WTC11 (cell line): ENCODE results near the gene KLF13. TPM values are rescaled to one million over a fixed set of nuclear protein-coding genes. Genes with fewer than 3 reads are reported as not detected.

Experiments
- ATAC-seq: fragments of 200-7000 bp; cut with Tn5 transposase; 2 replicates; pipeline ENCODE4 v1.10.0; 2021; ENCODE audit warnings: mild to moderate bottlenecking, moderate library complexity
- CTCF ChIA-PET: fragments of 300-600 bp; sonication (Branson Sonifier 250); formaldehyde crosslinking; loops from one replicate; lab custom pipeline; 2021; ENCODE audit warnings: antibody characterized with exemption; lab: Charles Lee
- POLR2A ChIA-PET: fragments of 350-600 bp; sonication (Branson Sonifier 250); formaldehyde crosslinking; loops from one replicate; lab custom pipeline; 2021; ENCODE audit warnings: antibody characterized with exemption; lab: Charles Lee
- DNase-seq: peaks from one replicate; pipeline ENCODE4 v3.0.0; 2021; ENCODE audit warnings: low spot score
- H3K27ac Mint-ChIP-seq: 2 replicates; pipeline ENCODE4 v1.8.0; 2021; ENCODE audit warnings: mixed read lengths
- H3K27me3 Mint-ChIP-seq: 2 replicates; pipeline ENCODE4 v1.8.0; 2021; ENCODE audit warnings: low read depth, mild to moderate bottlenecking, moderate library complexity, mixed read lengths
- H3K36me3 Mint-ChIP-seq: 2 replicates; pipeline ENCODE4 v1.8.0; 2021; ENCODE audit warnings: mixed read lengths
- H3K4me1 Mint-ChIP-seq: 2 replicates; pipeline ENCODE4 v1.8.0; 2022; ENCODE audit warnings: mixed read lengths
- H3K4me3 Mint-ChIP-seq: 2 replicates; pipeline ENCODE4 v1.8.0; 2021; ENCODE audit warnings: mild to moderate bottlenecking, moderate library complexity, mixed read lengths
- H3K9me3 Mint-ChIP-seq: 2 replicates; pipeline ENCODE4 v1.8.0; 2021; ENCODE audit warnings: mixed read lengths
- AFF4 ChIP-seq: sonication (generic); formaldehyde crosslinking; IDR thresholded peaks from 2 replicates; pipeline ENCODE4 v1.8.1; 2023; ENCODE audit warnings: mild to moderate bottlenecking, missing genetic modification reagents, borderline replicate concordance
- CBFB ChIP-seq: sonication (generic); formaldehyde crosslinking; IDR thresholded peaks from 2 replicates; pipeline ENCODE4 v1.8.1; 2022; ENCODE audit warnings: mild to moderate bottlenecking, low read depth, missing genetic modification reagents
- CREB1 ChIP-seq: sonication (generic); formaldehyde crosslinking; IDR thresholded peaks from 2 replicates; pipeline ENCODE4 v1.8.0; 2023; ENCODE audit warnings: mild to moderate bottlenecking, missing genetic modification reagents
- FOXP4 ChIP-seq: sonication (generic); formaldehyde crosslinking; IDR thresholded peaks from 2 replicates; pipeline ENCODE4 v1.8.0; 2022; ENCODE audit warnings: mild to moderate bottlenecking, missing genetic modification reagents
- GABPB1 ChIP-seq: sonication (generic); formaldehyde crosslinking; IDR thresholded peaks from 2 replicates; pipeline ENCODE4 v1.8.1; 2023; ENCODE audit warnings: mild to moderate bottlenecking, missing genetic modification reagents
- KAT7 ChIP-seq: sonication (generic); formaldehyde crosslinking; IDR thresholded peaks from 2 replicates; pipeline ENCODE4 v1.8.1; 2023; ENCODE audit warnings: missing genetic modification reagents, mild to moderate bottlenecking, borderline replicate concordance
- NFE2L1 ChIP-seq: sonication (generic); formaldehyde crosslinking; IDR thresholded peaks from 2 replicates; pipeline ENCODE4 v1.8.1; 2023; ENCODE audit warnings: missing genetic modification reagents
- NR1H2 ChIP-seq: sonication (generic); formaldehyde crosslinking; IDR thresholded peaks from 2 replicates; pipeline ENCODE4 v1.9.0; 2021; ENCODE audit warnings: mild to moderate bottlenecking, moderate library complexity, missing genetic modification reagents
- TCF7 ChIP-seq: sonication (generic); formaldehyde crosslinking; IDR thresholded peaks from 2 replicates; pipeline ENCODE4 v1.8.0; 2022; ENCODE audit warnings: mild to moderate bottlenecking, low read depth, missing genetic modification reagents, moderate library complexity
- TEAD1 ChIP-seq: sonication (generic); formaldehyde crosslinking; IDR thresholded peaks from 2 replicates; pipeline ENCODE4 v1.8.0; 2022; ENCODE audit warnings: mild to moderate bottlenecking, missing genetic modification reagents
- TP53 ChIP-seq: sonication (generic); formaldehyde crosslinking; IDR thresholded peaks from 2 replicates; pipeline ENCODE4 v1.8.1; 2023; ENCODE audit warnings: mild to moderate bottlenecking, missing genetic modification reagents
- USF2 ChIP-seq: sonication (generic); formaldehyde crosslinking; IDR thresholded peaks from 2 replicates; pipeline ENCODE4 v1.8.1; 2023; ENCODE audit warnings: mild to moderate bottlenecking, missing genetic modification reagents, moderate library complexity
- ZNF317 ChIP-seq: sonication (generic); formaldehyde crosslinking; IDR thresholded peaks from 2 replicates; pipeline ENCODE4 v1.8.1; 2023; ENCODE audit warnings: low read depth, mild to moderate bottlenecking, moderate library complexity, missing genetic modification reagents, borderline replicate concordance
- ZNF396 ChIP-seq: fragments of 250-450 bp; sonication (Bioruptor Pico); IDR thresholded peaks from 2 replicates; pipeline ENCODE4 v1.8.0; 2021; ENCODE audit warnings: mild to moderate bottlenecking, moderate library complexity, borderline replicate concordance
- total RNA-seq: library from RNA; stranded (reverse); gene quantifications from 3 replicates; pipeline ENCODE4 v1.2.3, GENCODE V29; 2021

Gene KLF13
- total RNA-seq, 1 experiment from 2014 or later, result 38.1 TPM

GRCh38 chr15:31325595-31326155 lies 960 bp upstream of the KLF13 start:
- DNase-seq, result peak; percentile 47
- POLR2A ChIA-PET, result interaction anchor here (0.8 to 1.6 kb wide), 5 partner anchors 18 to 125 kb away, joined by 3 to 7 read pairs (median 3); no protein-coding TSS in a partner anchor
- CTCF ChIA-PET, result interaction anchor here (0.7 to 1.7 kb wide), 7 partner anchors 17 to 163 kb away, joined by 3 to 11 read pairs (median 6); no protein-coding TSS in a partner anchor

GRCh38 chr15:31326875-31327668 lies 437 bp downstream of the KLF13 start:
- ChIA-PET CTCF (interaction anchor here (0.7 to 1.8 kb wide), 10 partner anchors 24 to 161 kb away, joined by 3 to 11 read pairs (median 4); no protein-coding TSS in a partner anchor), POLR2A (interaction anchor here (0.8 to 1.6 kb wide), 5 partner anchors 15 to 108 kb away, joined by 3 to 7 read pairs (median 3); no protein-coding TSS in a partner anchor)
- Mint-ChIP-seq H3K27me3 (peaks cover 17% of the 10 kb centered on the region), H3K27ac (no peak overlapping the region), H3K36me3 (no peaks in the 10 kb centered on the region), H3K4me3 (peak overlapping the region; percentile 65), H3K9me3 (no peaks in the 10 kb centered on the region), H3K4me1 (peaks cover 44% of the 10 kb centered on the region)
- DNase-seq, result no peak
- ATAC-seq, result peak; percentile 5
- peak; percentile 52; the same call in 1 of the 2 replicates for TF ChIP-seq KAT7 (CRISPR knock-in tag)
- 0 out of 2 replicates have a peak, but pooled peaks have one; percentile 81 for TF ChIP-seq CBFB (CRISPR knock-in tag)
- 0 out of 2 replicates have a peak, but pooled peaks have one; percentile 14 for TF ChIP-seq GABPB1
- TF ChIP-seq ZNF396 (CRISPR knock-in tag), result no peak
- 0 out of 2 replicates have a peak, but pooled peaks have one; percentile 67 for TF ChIP-seq TP53 (CRISPR knock-in tag)
- TF ChIP-seq TCF7 (CRISPR knock-in tag), result 0 out of 2 replicates have a peak, but pooled peaks have one; percentile 17

More at GRCh38 chr15:31325595-31326155, 960 bp upstream of the KLF13 start:
- peak overlapping the region; percentile 78 for H3K4me3 Mint-ChIP-seq
- peaks cover 17% of the 10 kb centered on the region for H3K27me3 Mint-ChIP-seq
- H3K27ac Mint-ChIP-seq, result no peak overlapping the region; the same call in 1 of the 2 replicates
- TF ChIP-seq NR1H2 (CRISPR knock-in tag) (no peak), NFE2L1 (CRISPR knock-in tag) (0 out of 2 replicates have a peak, but pooled peaks have one; percentile 4), AFF4 (CRISPR knock-in tag) (0 out of 2 replicates have a peak, but pooled peaks have one; percentile 21), ZNF317 (CRISPR knock-in tag) (no peak), CREB1 (CRISPR knock-in tag) (no peak), USF2 (CRISPR knock-in tag) (no peak), TP53 (CRISPR knock-in tag) (0 out of 2 replicates have a peak, but pooled peaks have one; percentile 54)
- peaks cover 34% of the 10 kb centered on the region for H3K4me1 Mint-ChIP-seq
- H3K36me3 Mint-ChIP-seq, result peaks cover 6% of the 10 kb centered on the region; the same call in 1 of the 2 replicates
- peaks cover 8% of the 10 kb centered on the region for H3K9me3 Mint-ChIP-seq
- no peak; the same call in none of the 2 replicates for ATAC-seq

- DNase-seq (no peak), ATAC-seq (no peak)
- Mint-ChIP-seq H3K36me3 (no peaks in the 10 kb centered on the region), H3K4me1 (peaks cover 52% of the 10 kb centered on the region)
- ChIA-PET POLR2A (no interaction called here), CTCF (interaction anchor here (0.6 to 1.8 kb wide), 7 partner anchors 35 to 364 kb away, joined by 3 to 11 read pairs (median 5); no protein-coding TSS in a partner anchor)
- TF ChIP-seq FOXP4 (no peak), TEAD1 (CRISPR knock-in tag) (0 out of 2 replicates have a peak, but pooled peaks have one; percentile 41)
- TF ChIP-seq, all 79 proteins: peak for 1
- Mint-ChIP-seq H3K4me3 (peak overlapping the region; percentile 95), H3K9me3 (no peaks in the 10 kb centered on the region), H3K27me3 (peaks cover 17% of the 10 kb centered on the region), H3K27ac (no peak overlapping the region)
These were observed 1.2 kb downstream of the KLF13 start for GRCh38 chr15:31327669-31328427.
